Dermis blood vessel endothelial cell (primary cell): ENCODE measurements around the gene CGNL1. TPM values are rescaled to one million over a fixed set of nuclear protein-coding genes. Genes with fewer than 3 reads are reported as not detected.

Experiments used
- DNase-seq: peaks from one replicate; pipeline ENCODE4 v3.0.0; 2010
- total RNA-seq: library from RNA; depleted of rRNA; stranded (reverse); fragments of >200 nt; gene quantifications from 2 replicates; pipeline ENCODE4 v1.2.3, GENCODE V29; 2014

CGNL1 gene
- total RNA-seq, 1 donor from 2014 or later = 16.3 TPM

GRCh38 chr15:57582090-57582489 is 205.8 kb downstream of the CGNL1 start:
- DNase-seq = no peak

DNA sequence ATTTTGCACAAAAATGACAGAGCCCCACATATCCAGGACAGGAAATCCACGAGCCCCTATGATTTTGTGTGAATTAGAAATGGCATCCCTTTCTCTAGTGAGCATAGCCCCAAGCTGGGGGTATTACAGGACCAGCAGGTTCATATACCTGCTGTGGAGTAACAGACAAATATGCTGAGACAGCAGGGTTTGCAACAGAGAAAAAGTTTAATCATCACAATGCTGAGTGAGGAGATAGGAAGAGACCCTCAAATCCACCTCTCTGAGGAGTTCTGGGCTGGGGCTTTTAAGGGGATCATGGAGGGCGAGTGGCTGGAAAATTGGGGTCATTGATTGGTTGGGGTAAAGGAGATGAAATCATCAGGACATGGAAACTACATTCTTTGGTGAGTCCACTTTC is 207.0 kb downstream of the CGNL1 start:
- DNase-seq = no peak

DNA sequence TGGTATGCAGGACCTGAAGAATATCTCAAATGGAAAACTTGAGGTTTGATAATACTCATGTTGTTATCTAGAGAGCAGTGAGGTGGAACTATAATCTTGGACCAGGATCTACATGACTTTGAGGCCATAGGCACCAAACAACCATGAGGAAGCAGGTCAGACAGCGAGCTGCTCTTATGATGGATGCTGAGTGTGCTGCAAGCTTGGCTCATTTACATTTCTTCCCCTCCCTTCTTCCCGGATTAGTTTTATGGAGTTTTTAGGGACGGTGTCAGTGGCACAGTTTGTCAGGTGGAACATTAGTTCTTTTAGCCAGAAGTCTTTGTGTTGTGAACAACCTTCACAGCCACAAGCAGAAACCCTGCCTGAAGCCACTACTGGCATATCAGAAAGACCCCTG is 207.4 kb downstream of the CGNL1 start:
- no peak for DNase-seq

- DNase-seq = no peak
These were observed 210.5 kb downstream of the CGNL1 start for GRCh38 chr15:57586661-57587424.

GRCh38 chr15:57589281-57589680 is 213.0 kb downstream of the CGNL1 start:
- no peak for DNase-seq

DNA sequence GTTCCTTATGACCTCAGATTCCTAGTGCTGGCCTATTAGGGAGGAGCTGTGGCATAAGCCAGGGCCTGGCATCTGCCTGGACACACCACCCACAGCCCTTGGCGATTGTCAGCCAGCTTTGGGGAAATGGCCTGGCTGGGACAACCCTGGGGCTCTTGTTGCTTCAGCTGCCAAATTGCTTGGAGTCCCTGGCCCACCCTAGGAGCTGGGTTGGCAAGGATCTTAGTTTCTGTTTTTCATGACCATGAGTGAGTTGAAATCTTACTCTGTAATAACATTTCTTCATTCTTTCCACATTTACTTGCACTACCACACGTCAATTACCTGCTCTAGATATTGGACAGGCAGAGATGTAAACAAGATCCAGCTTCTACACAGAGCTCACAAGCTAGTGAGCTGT is 213.4 kb downstream of the CGNL1 start:
- DNase-seq = no peak

DNA sequence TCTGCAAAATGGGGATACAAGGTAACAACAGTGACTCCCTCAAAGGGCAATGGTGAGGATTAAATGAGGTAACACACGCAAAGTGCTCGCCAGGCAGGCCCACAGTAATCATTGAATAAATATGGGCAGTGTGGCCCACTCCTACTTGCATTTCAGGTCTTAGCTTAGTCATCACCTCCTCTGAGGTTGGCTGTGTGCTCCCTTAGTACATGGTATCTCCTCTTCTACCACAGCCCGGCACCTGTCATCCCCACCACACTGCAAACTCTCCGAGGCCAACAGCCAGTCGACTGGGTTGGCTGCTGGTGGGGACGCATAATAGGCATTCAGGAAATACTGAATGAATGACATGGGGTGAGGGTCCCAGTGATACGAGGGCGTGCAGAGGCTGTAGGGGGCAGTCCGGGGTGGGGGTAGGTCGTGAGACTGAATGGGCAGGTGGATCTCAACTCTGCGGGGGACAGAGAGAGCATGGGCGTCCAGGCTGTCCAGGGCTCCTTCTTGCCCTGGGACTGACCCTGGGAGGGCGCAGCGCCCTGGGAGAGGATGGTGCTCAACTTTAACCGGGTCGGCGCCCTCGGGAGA is 215.0 kb downstream of the CGNL1 start:
- DNase-seq = no peak

DNA sequence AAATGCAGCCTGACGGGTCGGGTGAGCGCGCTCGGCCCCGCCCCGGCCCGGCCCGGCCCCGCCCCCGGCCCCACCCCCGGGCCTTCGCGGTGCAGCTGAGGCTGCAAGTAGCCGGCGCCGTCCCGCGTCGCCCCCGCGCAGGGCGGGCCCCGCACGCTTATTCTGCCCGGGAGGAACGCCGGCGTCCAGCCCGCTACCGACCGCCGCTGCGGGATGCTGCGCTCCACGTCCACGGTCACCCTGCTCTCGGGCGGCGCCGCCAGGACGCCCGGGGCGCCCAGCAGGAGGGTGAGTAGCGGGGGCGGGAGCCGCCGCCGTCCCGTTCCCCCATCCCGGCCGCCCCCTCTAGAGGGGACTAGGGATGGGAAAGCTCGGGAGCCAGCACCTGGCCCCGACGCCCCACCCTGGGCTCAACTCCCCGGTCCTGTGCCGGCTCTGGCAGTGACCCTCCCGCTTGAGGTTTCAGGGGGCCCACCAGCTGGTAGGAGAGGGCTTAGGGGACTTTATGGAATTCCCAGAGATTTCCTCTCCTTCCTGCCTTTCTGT is 215.6 kb downstream of the CGNL1 start, which contains the start of gene MYZAP:
TSS of gene MYZAP (plus strand) at position 83 of the 546 bp plus-strand sequence. CDS start at position 214, 131 bp downstream.
- DNase-seq = peak; percentile 56

GRCh38 chr15:57592426-57592825 is 216.1 kb downstream of the CGNL1 start:
- DNase-seq = no peak

- no peak for DNase-seq
These were observed 216.6 kb downstream of the CGNL1 start for GRCh38 chr15:57592836-57593420.

GRCh38 chr15:57594479-57594878 is 218.2 kb downstream of the CGNL1 start:
- no peak for DNase-seq

- DNase-seq = peak; percentile 48
These were observed 218.9 kb downstream of the CGNL1 start for GRCh38 chr15:57595011-57595866.

- no peak for DNase-seq
These were observed 220.1 kb downstream of the CGNL1 start for GRCh38 chr15:57596301-57596855.

- peak; percentile 40 for DNase-seq
These were observed 220.7 kb downstream of the CGNL1 start for GRCh38 chr15:57596978-57597377.

DNA sequence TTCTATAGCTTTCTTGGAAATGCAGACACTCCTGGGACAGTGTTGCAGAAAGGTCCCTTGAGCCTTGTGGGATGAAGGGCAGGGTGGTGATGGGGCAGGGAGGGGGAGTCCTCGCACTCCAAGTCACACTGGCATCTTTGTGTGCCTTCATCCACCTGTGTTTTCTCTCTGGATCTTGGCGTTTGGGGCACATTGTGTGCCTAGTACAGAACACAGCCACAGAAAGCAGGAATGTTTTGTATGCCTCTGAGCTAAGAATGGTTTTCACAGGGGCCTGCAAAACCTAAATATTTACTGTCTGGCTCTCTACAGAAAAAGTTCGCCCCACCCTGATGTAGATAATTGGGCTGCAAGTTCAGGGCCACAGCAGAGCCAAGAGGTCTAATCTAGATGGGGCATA is 221.1 kb downstream of the CGNL1 start:
- no peak for DNase-seq

GRCh38 chr15:57598346-57598745 is 222.0 kb downstream of the CGNL1 start:
- peak; percentile 70 for DNase-seq

DNA sequence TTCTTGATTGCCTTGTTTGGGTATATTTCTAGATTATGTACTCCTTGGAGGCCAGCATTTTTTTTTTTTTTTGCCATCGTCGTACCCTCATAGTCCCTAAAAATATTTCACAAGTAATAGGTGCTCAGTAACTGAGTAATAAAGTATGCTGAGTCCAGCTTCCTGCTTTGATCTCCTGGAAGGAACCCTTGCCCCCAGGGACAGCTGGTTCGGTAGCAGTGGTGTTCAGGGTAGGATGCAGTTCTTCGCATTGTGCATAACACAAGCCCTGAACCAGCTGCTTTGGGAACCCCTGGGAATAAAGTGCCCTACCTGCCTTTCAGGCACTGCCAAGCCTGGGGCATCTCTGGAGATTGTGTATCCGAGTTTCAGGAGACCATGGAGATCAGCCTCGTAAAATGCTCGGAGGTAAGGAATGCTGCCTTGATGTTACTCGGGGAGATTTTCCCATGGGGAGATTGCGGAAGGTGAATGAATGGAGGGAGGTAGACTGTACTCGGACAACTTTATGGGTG is 223.0 kb downstream of the CGNL1 start:
- DNase-seq = no peak

DNA sequence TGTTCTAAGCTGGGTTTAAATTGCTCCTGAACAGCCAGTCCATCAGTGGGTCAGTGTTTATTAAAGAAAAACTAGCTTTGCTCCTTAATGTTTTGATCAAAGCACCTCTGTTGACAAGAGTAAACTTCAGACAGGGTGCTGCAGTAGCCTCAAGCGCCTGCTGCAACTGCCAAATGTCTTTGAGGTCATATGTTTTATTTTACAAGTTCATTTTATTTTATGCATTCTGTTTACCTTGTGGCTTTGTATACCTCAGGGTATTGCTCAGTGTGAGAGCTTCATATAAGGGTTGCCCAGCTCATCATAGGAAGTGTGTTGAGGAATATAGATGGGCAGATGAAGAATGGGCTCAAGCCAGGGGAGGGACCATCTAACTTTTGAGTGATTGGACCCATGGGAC is 223.9 kb downstream of the CGNL1 start:
- DNase-seq = no peak
